Measurements from ENCODE around the gene MRPL24.

Gene MRPL24

DNA sequence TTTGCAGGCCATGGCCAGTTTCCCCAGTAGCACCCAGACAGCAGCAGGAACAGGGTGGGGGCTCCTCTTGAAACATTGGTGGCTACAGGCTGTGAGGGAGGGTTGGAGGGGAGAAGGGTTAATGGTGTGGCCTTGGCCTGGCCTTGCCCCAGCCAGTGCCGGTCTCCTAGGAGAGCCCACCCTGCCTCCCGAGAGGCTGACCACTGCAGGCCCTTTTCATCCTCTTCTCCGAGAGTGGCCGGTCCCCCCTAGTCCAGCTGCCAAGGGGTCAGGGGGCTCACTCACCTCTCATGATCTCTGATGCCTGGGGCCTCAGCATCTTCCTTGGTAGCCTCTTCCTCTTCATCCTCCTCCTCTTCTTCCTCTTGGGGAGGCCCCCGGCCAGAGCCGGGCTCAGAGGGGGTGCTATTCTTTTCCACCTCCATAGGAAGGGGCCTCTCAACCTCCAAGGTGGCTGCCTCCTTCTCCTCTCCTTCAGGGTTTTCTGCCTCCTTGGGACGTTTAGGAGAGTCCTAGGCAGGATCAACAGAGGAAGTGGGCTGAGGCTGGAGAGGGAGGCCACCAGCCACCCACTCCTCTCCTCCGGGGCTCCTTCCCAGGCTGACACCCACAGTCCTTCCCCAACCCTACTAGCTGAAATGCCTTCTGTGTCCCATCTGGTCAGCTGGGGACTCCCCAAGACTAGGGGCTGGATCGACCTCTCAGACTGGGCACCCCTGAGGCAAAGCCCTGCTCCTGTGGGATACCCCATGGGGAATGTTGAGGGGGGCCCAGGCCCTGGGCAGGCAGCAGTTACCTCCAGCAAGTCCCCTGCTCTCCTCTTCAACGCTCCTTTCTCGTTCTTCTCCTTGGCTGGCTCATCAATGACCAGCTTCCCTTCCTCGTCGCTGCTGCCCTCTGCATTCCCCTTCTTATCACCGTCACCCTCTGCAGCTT is 2.7 kb upstream of the MRPL24 start:
- DNase-seq = no peak

DNA sequence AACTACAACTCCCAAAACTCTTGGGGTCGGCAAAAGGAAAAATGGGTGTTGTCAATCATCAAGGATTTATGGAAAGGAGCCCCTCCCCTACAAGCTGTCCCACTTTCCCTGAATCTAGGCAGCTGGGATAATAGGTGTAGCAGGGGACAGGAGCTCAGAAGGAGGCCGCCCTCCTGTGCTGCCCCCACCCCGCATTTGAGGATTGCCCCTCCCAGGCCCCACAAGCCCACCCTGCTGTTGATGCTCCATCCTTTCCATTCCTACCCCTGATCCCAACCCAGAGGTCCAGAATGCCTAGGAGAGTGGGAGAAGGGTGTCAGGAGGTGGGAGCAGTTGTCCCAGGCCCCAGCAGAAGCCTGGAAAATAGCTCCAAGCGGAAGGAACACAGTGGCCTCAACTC is 1.9 kb upstream of the MRPL24 start:
- no peak for DNase-seq

DNA sequence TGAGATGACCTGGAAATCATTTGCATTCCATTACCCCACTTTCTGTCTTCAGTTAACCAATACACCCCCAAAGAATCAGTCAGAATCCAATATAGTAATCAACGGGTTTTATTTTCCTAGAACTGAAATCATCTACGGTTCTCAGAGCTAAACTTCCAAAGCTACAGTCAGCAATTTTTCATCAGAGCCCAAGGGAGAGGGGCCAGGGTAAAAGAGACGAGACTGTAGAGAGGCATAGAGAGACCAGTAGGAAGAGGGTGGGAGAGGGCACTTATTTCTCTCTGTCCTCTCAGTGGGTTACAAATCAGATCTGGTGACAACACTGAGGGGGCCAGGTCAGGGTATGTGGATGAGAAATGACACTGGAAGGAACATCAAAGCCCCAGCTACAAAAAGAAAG is 1.1 kb upstream of the MRPL24 start:
- DNase-seq = no peak

DNA sequence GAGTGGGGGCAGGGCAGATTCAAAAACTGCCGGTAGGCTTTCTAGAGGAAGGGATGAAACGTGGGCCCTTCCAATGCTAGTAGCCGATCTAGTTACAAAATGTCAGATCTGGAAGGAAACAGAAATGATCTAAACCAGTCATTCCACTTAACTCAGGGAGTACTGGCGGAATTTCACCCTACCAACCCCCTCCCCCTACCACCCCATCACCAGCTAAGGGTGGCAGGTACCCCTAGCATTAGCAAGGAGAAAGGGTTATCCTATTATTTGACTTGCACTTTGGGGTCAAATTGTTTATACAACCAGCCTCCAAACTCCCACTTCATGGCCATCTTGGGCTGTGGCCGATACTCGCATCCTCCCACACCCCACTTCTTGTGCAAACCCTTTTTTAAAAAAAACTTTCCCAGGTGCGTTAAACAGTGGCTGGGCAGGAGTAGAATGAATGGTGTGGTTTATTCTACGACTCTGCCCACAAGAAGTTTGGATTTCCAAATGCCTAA is 644 bp upstream of the MRPL24 start:
- no peak for DNase-seq

DNA sequence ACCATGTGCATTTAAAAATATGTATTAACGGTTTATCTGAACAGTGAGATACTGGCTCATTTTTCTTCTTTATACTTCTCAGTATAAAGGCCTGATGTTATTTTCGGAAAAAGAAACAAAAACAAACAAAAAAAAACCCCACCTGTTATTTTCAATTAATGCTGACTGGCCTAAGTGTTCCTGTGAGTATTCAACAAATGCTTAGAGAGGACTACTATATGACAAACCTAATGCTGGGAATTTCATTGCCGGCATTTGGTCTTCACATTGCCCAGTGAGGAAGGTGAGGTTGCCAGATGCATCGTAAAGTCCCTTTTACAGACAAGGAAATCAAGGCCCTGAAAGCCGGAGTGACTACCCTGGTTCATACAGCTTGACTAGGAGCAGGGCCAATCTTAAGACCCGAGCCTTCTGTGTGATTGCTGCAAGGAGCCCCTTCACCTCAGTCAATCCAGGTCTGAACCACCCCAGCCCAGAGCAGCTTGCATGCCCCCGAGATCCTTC is 599 bp downstream of the MRPL24 start:
- no peak for DNase-seq

DNA sequence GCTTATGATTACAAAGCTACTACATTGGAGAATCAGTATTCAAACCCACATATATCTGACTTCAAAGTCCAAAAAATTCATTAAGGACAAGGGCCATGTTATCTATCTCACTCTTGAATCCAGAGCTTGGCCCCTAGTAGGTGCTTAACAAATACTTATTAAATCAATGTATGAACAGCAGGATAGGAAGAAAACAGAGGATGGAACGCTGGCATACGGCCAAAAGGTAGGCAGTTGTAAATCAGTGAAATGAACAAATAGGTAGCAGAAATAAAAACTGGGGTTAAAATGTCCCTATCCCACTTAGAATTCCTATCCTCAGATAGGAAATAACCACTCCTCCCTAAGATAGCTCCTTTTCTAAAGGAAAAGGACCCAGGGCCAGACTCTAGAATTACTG is 2.0 kb downstream of the MRPL24 start:
- DNase-seq = no peak

DNA sequence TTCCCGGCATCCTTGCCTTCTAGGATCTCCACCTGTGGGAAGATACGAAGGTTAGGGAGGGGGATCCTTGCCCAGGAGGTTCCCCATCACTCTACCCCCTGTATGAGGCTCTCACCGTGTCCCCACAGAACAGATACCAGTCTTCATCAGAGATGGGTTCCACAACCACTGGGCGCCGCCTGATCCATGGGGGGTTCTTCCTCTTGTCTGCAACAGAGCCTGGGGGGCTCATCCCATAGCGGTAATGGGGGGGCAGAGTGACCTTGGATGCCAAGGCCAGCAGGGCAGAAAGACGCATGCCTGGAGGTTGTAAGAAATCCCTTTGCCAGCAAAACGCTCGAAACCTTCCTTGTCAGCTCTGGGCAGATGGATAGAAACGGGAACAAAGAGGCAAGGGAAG is 2.5 kb downstream of the MRPL24 start:
- no peak for DNase-seq

DNA sequence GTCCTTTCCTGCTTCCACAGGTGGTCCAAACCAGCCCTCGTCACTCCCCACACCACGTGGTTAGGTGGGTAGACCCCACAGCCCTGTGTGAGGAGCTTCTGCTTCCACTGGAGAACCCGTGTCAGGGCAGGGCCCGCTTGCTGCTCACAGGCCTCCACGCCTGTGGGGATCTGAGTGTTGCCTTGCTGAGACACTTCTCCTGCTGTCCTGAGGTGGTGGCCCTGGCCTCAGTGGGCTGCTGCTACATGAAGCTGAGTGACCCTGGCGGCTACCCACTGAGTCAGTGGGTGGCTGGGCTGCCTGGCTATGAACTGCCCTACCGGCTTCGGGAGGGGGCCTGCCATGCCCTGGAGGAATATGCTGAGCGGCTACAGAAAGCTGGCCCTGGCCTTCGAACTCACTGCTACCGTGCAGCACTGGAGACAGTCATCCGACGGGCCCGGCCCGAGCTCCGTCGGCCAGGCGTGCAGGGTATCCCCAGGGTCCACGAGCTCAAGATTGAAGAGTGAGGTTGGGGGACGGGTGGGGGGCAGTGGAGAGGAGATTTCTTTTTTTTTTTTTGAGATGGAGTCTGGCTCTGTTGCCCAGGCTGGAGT is 6.8 kb downstream of the MRPL24 start:
- DNase-seq = no peak

DNA sequence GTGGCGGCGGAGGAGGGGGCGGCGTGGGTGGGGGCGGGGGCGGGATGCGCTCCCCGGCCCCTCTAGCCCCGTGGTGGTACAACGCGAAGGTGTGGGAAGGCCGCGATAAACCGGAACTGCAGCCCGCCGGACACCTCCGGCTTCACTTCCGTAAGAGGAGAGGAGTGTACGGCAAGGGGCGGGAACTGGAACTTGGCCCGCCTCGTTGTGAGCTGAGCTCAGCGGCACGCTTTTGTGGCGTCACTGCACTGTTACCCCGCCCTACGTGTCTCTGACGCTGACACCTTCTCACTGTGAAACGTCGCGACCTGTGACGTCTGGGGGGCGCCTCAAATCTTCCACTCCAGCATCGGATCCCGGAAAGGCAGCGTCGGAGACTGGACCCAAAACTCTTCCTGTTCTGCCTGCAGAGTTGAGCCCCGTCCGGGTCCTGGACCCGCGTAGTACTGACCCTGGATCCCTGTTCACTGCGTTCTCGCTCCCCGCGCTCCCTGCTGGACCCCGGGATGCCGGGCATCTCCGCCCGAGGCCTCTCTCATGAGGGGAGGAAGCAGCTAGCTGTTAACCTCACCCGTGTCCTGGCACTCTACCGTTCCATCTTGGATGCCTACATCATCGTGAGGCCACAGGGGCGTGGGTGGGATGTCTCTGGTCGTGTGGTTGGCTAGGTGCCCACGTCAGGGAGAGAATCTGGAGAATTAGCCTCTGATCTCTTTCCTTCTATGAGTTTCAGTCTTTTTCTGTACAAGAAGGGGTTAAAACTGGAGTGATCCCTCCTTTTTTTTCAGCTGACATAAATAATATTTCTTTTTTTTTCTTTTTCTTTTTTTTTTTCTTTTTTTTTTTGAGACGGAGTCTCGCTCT is 12.1 kb downstream of the MRPL24 start, which contains the start of gene ISG20L2:
TSS of gene ISG20L2 (minus strand) at position 168 of the 864 bp plus-strand sequence. CDS start 1,114 bp downstream, outside the sequence.
- peak; percentile 96 for DNase-seq

DNA sequence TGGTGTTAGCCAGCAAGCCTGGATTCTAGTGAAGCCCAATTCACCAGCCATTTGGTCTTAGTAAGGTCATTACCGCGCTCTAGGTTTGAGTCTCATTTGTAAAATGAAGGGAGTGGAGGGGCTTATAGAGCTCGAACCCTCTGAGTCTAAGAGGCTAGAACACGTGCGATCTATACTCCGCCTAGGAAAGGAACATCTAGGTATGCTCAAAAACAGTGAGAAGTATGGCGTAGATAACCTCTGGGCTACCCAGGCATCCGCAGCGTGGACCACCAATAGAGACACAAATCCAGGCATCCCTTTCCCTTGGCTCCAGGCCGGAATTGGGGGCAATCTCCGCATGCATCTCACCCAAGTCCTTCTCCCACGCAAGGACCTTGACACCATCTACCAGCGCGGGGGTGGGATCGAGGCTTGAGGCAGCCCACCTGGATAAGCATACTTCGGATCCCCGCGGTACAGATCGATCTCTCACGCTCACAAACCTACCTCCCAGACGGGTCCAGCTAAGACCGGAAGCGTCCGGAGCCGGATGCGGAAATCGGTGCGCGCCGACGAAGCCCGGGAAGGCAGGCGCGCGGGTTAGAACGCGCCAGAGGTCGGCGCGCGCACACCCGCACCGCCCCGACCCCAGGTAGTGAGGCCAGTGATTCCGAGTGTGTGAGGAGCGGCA is 12.8 kb downstream of the MRPL24 start, which contains the start of gene METTL25B:
TSS of gene METTL25B (plus strand) at position 544 of the 673 bp plus-strand sequence. CDS start 636 bp downstream, outside the sequence.
- peak; percentile 75 for DNase-seq

DNA sequence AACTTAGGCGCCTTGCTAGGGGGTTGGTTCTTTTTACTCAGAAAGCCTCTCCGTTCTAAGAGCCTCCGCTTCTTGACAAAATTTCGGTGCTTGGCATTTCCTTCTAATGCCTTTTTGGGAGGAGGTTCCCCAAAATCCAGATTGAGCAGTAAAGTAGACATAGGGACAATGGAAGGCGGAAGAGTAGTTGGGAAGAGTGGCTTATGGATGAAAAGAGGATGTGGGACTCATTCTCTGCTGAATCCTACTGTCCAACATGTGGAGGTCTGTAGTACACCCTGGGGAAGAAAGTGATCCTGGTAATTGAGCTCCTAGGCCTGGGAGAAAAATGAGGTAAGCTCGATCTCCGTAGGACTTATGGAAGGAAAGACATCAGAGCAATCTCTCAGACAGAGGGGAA is 13.4 kb downstream of the MRPL24 start:
- no peak for DNase-seq

DNA sequence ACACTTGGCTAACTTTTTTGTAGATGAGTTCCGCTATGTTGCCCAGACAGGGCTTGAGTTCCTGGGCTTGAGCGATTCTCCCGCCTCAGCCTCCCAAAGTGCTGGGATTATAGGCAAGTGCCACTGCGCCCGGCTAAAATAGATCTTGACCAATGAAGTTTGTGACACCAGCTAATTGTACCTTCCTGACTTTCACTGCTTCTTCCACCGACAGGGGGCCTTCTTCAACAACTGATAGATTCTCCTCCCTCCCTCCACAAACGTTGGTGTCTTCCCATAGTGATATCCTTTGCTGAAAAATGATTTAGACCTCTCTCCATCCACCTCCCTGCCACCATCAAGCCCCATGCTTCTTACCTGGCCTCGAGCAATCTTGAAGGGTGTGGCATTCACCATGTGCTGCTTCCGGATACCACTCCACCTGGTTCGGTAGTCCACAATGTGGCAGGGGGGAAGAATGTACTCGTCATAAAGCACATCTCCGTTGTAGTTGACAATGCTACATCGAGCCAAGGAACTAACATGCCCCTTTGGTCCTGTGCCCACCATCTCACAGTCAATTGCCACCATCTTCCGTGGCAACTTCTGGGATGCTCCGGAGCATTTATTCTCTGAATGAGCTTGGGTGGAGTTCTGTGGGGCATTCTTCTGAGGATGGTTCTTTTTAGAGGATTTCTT is 14.2 kb downstream of the MRPL24 start:
- peak; percentile 37 for DNase-seq

DNA sequence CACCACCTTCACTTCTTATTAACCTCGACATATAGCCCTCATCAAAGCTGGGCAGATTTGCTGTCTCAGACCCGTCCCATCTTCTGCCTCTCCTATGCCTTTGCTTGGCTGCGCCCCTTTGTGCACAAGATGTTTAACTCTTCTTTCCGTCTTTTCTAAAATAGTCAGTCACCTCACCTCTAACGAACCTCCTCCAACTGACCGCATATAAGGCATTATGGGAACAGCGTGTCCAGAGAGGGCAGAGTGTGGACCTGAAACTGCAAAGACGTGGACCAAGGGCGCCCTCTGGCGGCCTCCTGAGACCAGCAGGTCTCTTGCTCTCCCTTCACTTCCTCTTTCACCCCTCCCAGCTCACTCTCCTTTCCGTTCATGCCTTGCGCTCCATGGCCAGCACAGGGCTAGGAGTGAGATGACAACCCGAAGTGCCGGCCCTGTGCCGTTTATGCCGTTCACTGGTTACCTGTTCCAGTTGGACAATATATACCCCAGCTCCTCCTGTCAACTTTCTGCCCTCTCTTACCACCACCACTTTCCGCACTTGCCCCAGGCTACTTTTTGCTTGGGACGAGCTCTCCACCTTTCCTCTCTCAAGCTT is 15.1 kb downstream of the MRPL24 start:
- DNase-seq = peak; percentile 73

DNA sequence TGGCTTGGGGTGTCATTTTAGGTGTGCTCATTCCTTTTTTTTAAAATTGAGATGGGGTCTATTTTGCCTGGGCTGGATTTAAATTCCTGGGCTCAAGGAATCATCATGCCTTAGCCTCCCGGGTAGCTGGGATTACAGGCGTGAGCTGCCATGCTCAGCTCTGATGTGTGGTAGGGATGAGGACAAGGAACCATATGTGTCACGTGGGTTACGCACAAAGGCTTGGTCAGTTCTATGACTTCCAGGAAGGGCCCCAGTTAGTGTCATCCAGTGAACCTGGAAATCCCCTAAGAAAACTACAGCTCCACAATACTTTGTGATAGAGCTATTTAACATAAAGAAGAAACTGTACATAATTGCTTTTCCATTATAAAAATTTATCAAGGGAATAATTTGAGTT is 19.4 kb downstream of the MRPL24 start:
- no peak for DNase-seq

DNA sequence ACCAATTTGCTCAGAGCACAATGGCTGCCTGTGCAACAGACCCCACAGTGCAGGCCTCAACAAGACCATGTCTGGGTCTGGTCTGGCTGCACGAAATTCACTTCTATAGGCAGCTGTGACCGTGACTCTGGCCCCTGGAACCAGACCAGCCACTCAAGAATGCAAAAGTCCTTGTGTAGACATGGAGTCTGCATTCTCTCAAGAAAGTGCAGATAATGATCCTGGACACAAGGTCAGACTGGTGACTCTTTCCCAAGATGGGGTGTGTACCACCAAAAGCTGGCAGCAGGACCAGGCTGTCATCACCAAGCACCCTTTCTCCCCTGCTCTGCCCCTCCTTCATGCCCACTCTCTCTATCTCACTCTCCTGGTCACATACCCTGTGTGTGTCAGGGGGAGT is 19.8 kb downstream of the MRPL24 start:
- DNase-seq = no peak

DNA sequence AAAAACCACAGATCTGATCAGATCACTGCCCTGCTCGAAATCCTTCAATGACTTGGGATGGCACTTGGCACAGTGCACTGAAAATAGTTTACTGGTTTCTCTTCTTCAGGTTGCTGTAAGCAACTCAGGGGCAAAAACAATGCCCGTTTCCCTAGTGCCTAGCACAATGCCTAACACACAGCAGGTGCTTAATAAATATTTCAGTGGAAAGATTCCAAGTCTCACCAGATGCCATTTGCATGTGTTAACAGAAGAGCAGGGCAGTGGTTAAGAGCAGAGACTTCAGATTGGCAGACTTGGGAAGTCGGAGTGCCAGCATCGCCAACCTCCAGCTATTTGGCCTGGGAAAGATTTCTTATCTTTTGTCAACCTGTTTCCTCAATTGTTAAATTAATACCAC is 23.5 kb downstream of the MRPL24 start:
- DNase-seq = no peak

DNA sequence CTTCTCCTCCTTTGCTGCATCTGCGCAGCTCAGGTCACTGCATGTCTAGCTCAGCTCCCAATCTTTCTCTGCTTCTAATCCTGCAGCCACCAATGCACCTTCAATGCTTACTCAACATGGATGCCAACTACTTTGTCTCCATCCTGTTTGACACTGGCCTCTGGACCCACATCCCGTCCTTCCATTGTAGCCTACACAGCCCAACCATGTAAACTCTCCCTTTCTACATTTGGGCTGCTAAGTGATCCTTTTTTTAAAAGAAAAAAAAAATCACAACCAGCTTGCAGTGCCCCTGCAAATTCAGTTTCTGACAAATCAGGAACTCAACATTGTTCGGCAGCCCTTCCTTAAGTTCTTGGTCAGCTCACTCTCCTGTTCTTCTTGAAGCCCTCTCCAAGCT is 26.1 kb downstream of the MRPL24 start:
- DNase-seq = no peak

DNA sequence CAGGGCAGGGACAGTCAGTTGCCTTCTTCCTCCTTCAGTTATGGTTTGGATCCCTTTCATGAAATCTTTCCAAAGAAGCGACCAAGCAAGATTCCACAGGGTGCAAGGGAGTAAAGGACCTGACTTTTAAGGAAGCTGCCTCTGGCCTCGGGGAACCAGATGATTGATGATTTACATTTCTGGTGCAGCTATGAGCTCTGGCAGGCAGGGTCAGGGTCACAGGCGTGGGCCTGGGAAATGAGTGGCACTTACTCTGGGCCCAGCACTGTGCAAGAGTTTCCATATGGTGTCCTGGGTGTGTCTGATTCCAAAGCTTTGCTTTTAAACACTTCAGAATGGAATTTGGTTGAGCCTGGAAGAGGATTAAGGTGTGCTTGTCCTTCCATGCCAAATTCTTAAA is 28.3 kb downstream of the MRPL24 start:
- no peak for DNase-seq

DNA sequence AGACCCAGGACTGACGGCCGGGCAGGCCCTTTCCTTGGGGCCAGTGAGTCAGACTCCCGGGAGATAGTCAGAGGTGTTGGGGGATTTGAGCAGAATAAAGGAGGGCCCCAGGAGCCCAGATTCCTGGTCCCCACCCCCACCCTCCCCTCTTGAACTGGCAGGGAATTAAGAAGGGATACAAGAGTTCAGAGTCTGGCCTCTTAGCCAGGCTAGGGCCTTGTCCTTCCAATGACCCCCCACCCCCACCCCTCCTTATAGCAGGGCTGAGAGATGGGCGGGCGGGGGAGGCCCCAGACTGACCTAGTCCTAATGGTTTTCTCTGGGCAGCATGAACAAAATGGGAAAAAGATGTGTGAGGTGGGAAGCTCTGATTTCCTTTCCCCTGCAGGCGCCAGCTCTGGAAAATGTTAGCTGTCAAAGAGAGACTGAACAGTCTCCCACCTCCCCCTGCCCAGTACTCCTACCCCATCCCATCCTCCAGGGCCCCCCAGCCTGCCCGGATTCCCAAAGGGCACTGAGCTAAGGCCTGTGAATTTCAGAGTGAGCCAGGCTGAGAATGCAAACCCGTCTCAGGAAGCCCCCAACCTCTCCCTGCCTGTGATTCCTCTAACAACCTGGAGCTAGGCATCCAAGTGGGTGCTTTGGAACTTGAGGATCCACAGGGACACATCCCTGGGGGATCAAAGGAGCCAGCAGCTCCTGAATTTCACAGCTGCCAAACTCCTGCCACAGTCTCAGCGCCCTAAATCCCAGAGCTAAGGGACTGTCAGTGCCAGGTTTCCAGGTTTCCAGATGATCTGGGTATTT is 29.7 kb downstream of the MRPL24 start:
- no peak for DNase-seq

DNA sequence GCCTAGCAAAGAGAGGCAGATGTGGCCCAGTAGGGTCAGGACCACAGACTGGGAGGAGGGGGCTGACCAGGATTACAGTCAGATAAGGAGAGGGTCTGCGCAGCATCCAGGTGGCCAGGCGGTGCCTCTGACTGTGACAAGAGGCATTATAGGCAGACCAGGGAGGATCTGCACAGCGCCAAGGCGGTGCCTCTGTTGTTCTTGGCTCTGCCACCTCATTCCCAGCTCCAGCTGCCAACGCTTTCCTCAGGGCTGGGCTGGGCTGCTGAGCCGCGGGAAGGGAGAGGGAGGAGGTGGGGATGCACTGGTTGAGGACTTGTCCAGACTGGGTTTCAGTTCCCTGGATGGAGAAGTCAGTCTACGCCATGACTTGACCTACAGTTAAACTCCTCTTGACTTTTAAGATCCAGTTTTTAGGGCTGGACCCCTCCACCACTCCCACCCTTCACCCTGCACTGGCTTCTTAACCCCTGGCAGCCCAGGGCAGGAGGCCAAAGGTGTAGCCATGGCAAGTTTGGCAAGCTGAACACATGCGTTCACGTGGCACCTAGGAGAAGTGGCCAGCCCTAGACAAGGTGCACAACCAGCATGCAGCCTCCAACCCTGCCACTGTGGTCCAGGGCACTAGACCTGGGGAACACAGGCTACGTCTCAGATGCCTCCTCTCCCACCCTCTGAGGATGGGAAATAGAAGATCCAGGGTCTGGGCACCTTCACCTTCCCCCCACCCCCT is 31.0 kb downstream of the MRPL24 start:
- DNase-seq = no peak
